GM12878 (cell line): ENCODE results near the gene PRM3. TPM values are rescaled to one million over a fixed set of nuclear protein-coding genes. Genes with fewer than 3 reads are reported as not detected.

Experiments used
- BCL11A ChIP-seq: IDR thresholded peaks from 2 replicates; pipeline ENCODE4 v1.6.1; 2011; ENCODE audit warnings: low read depth, low read length
- CHD4 ChIP-seq: fragments of 200-600 bp; sonication (generic); IDR thresholded peaks from 2 replicates; pipeline ENCODE4 v1.6.1; 2016; ENCODE audit warnings: mild to moderate bottlenecking
- CUX1 ChIP-seq: IDR thresholded peaks from 2 replicates; pipeline ENCODE4 v1.6.1; 2012; ENCODE audit warnings: improper control_type of control experiment, low read depth, low read length; ENCODE audit not compliant: insufficient replicate concordance
- EZH2 ChIP-seq: IDR thresholded peaks from 2 replicates; pipeline ENCODE4 v1.6.1; 2012; ENCODE audit warnings: low read depth, mild to moderate bottlenecking, control low read depth, inconsistent platforms, low read length, borderline replicate concordance; ENCODE audit not compliant: control insufficient read depth
- IKZF2 ChIP-seq, 2 experiments: fragments of 450-650 bp; IDR thresholded peaks; 2 replicates each; pipeline ENCODE4 v1.6.1; 2017; ENCODE audit warnings: mild to moderate bottlenecking in 2 of 2, moderate library complexity in 2 of 2
- IRF4 ChIP-seq: IDR thresholded peaks from 2 replicates; pipeline ENCODE4 v1.6.1; 2011; ENCODE audit warnings: low read depth, low read length
- MEF2A ChIP-seq: IDR thresholded peaks from 2 replicates; pipeline ENCODE4 v1.6.1; 2011; ENCODE audit warnings: low read depth, mild to moderate bottlenecking, low read length, moderate library complexity; ENCODE audit not compliant: insufficient read depth
- NFIC ChIP-seq: IDR thresholded peaks from 2 replicates; pipeline ENCODE4 v1.6.1; 2012; ENCODE audit warnings: low read depth, mild to moderate bottlenecking, inconsistent platforms, low read length, moderate library complexity
- SREBF1 ChIP-seq: IDR thresholded peaks from 2 replicates; pipeline ENCODE4 v1.6.1; 2012; ENCODE audit warnings: mild to moderate bottlenecking, low read length
- SRF ChIP-seq, 2 experiments: IDR thresholded peaks; 2 replicates each; pipeline ENCODE4 v1.6.1; 2011; ENCODE audit warnings: low read depth in 2 of 2, low read length in 2 of 2, mild to moderate bottlenecking in 1 of 2, moderate library complexity in 1 of 2
- ZBTB33 ChIP-seq: fragments of 450-650 bp; IDR thresholded peaks from 2 replicates; pipeline ENCODE4 v1.6.1; 2017; ENCODE audit warnings: mild to moderate bottlenecking
- ZNF274 ChIP-seq: IDR thresholded peaks from one replicate; pipeline ENCODE4 v1.8.0; 2011; ENCODE audit not compliant: insufficient read length, insufficient read depth
- ZNF384 ChIP-seq: IDR thresholded peaks from 2 replicates; pipeline ENCODE4 v1.6.1; 2012; ENCODE audit warnings: low read depth, mild to moderate bottlenecking, low read length, improper control_type of control experiment, borderline replicate concordance
- ZZZ3 ChIP-seq: IDR thresholded peaks from 2 replicates; pipeline ENCODE4 v1.6.1; 2011; ENCODE audit warnings: low read depth; ENCODE audit not compliant: control insufficient read depth, insufficient read length
- polyA plus RNA-seq, 11 experiments: library from polyadenylated mRNA; depleted of rRNA in 4 of 11; unstranded in 6 of 11; stranded (reverse) in 5 of 11; fragments of >200 nt; fragmentation: Nextera tagmentation in 4 of 11; fragmentation: Illumina TruSeq in 1 of 11; extraction: Ambion mirVana in 4 of 11; extraction: Trizol in 1 of 11; gene quantifications; 1 replicate in 1 of 11; 2 replicates in 10 of 11; pipeline versions ENCODE4 v1.2.1 to v1.2.3, GENCODE V29; 2011 to 2016; ENCODE audit warnings: inconsistent platforms in 2 of 11, missing spikeins in 2 of 11, low read depth in 1 of 11
- total RNA-seq, 4 experiments: library from RNA; depleted of rRNA in 3 of 4; stranded (reverse); fragments of >200 nt in 3 of 4; fragmentation: Illumina TruSeq in 1 of 4; extraction: Trizol in 1 of 4; gene quantifications; 2 replicates each; pipeline versions ENCODE4 v1.2.1 to v1.2.3, GENCODE V29; 2013 to 2021

PRM3 gene
- total and polyA plus RNA-seq, 10 of the 15 experiments (the other 5 are each of a cell fraction or from before 2014, with no cell fraction given) = not detected

GRCh38 chr16:11306997-11307638, 33.7 kb upstream of the PRM3 start (continued):
- TF ChIP-seq CUX1 = no peak
- 0 out of 2 replicates have a peak, but pooled peaks have one; percentile 24 for TF ChIP-seq NFIC
- no peak for TF ChIP-seq EZH2
- no peak for TF ChIP-seq ZNF274
- no peak for TF ChIP-seq MEF2A
- no peak for TF ChIP-seq ZNF384
- TF ChIP-seq ZBTB33 = no peak
- no peak for TF ChIP-seq CHD4
- peak; percentile 42 to 50; a peak in 3 of 4 replicates for TF ChIP-seq IKZF2 (IDR thresholded peaks at IDR 0.05)
- no peak for TF ChIP-seq ZZZ3
- no peak for TF ChIP-seq BCL11A
- no peak for TF ChIP-seq SREBF1
- TF ChIP-seq SRF (IDR thresholded peaks at IDR 0.05; ENCODE audit: low read depth in 2 of 2, low read length in 2 of 2) = no peak
- peak; percentile 54; the same call in 1 of the 2 replicates for TF ChIP-seq IRF4
